ENCODE results near the gene SLFNL1.

The SLFNL1 gene

DNA sequence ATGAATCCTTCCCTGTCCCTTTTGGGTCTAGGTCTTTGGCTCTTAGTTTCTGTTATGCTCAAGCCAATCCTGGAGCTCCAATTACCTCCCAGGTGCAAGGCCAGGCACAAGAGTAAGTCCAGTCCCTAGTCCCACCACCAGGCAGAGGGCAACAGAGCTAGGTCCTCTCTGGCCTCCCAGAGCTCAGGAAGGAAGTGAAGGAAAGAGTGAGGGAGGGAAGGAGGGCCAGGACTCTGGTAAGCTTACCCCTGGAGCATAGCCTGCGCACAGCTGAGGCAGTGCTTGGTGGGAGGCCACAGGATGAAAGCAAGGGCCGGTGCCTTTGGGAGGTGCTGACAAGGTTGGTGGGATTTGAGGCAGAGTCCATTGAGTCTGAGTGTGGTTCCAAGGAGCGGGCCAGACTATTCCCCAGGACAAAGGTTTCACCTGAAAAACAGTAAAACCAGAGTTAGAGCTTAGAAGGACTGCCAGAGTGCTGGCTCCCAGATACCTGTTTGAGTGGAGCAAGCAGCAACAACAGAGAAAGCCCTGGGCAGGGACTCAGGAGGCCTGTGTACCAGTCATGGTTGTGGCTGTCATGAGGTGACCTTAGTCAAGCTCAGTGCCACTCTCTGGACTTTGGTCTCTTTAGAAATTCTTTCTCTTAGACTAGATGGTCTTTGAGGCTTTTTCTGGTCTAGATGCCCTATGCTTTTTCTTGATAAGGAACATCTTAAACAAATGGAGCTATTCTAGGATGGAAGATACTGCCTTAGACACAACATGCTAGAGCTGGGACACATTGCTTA lies 15.8 kb upstream of the SLFNL1 start:
- Histone ChIP-seq H3K4me3 (ENCODE audit: low read length) (no peak overlapping the region), H3K4me1 (ENCODE audit: control insufficient read depth, low read depth, low read length) (peaks cover 2% of the 10 kb centered on the region), H3K27me3 (ENCODE audit: insufficient read depth, low read length, poor library complexity) (no peaks in the 10 kb centered on the region), H3K23ac (ENCODE audit: low read length) (no peak overlapping the region), H2BK120ac (ENCODE audit: low read depth, low read length) (no peak overlapping the region), H3K4ac (ENCODE audit: low read depth, low read length) (no peak overlapping the region), H3K79me2 (ENCODE audit: control insufficient read depth, insufficient read depth, low read length) (no peaks in the 10 kb centered on the region), H2AK5ac (ENCODE audit: low read length) (no peak overlapping the region), H2BK15ac (replicated peaks; ENCODE audit: low read depth) (no peak overlapping the region), H2BK5ac (ENCODE audit: low read length) (no peak overlapping the region), H3K18ac (ENCODE audit: low read length) (no peak overlapping the region), H3K4me2 (ENCODE audit: low read length) (no peak overlapping the region), H3K36me3 (ENCODE audit: control insufficient read depth, insufficient read depth, low read length) (no peaks in the 10 kb centered on the region), H4K5ac (ENCODE audit: low read length) (no peak overlapping the region), H4K8ac (ENCODE audit: low read depth, low read length) (no peak overlapping the region), H3K9ac (ENCODE audit: low read length) (no peak overlapping the region), H3K27ac (ENCODE audit: low read depth, low read length) (no peak overlapping the region), H3K79me1 (ENCODE audit: low read length) (no peaks in the 10 kb centered on the region), H3K56ac (ENCODE audit: low read length) (no peak overlapping the region)
- no peak for DNase-seq
- WGBS (ENCODE audit: extremely low coverage, insufficient coverage, low lambda C conversion rate): no CpG with 5 or more reads among the region's 3 CpGs

DNA sequence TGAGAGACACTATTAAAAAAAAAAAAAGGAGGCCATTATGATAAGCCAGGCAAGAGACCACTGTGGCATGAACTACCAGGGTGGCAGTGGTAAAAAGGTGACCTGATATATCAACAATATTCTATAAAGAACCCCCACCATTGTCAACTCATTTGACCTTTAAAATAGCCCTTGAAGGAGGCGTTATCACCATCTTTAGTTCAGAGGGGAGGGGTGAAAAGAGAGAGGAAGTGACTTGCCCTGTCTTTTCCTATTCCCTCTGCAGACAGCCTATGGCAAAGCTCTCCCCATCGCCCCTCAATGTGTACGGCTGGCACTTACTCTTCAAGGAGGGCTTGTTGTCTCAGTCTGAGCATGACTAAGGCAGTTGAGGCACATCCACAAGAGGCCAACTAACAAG lies 11.7 kb upstream of the SLFNL1 start:
- H3K36me3 ChIP-seq (ENCODE audit: control insufficient read depth, insufficient read depth, low read length): no peaks in the 10 kb centered on the region
- no peaks in the 10 kb centered on the region for H3K79me2 ChIP-seq (ENCODE audit: control insufficient read depth, insufficient read depth, low read length)
- H3K4me1 ChIP-seq (ENCODE audit: control insufficient read depth, low read depth, low read length): peaks cover 2% of the 10 kb centered on the region
- no peaks in the 10 kb centered on the region for H3K27me3 ChIP-seq (ENCODE audit: insufficient read depth, low read length, poor library complexity)
- no peak for DNase-seq
- H2BK15ac ChIP-seq (replicated peaks; ENCODE audit: low read depth): no peak overlapping the region
- no peak overlapping the region for H3K4ac ChIP-seq (ENCODE audit: low read depth, low read length)
- no peak overlapping the region for H3K27ac ChIP-seq (ENCODE audit: low read depth, low read length)
- no peak overlapping the region for H3K4me3 ChIP-seq (ENCODE audit: low read length)
- no peak overlapping the region for H2BK5ac ChIP-seq (ENCODE audit: low read length)
- no peak overlapping the region for H2AK5ac ChIP-seq (ENCODE audit: low read length)
- no peak overlapping the region for H3K23ac ChIP-seq (ENCODE audit: low read length)
- H3K4me2 ChIP-seq (ENCODE audit: low read length): no peak overlapping the region
- no peak overlapping the region for H2BK120ac ChIP-seq (ENCODE audit: low read depth, low read length)
- no peaks in the 10 kb centered on the region for H3K79me1 ChIP-seq (ENCODE audit: low read length)
- no peak overlapping the region for H3K9ac ChIP-seq (ENCODE audit: low read length)
- H3K56ac ChIP-seq (ENCODE audit: low read length): no peak overlapping the region
- no peak overlapping the region for H3K18ac ChIP-seq (ENCODE audit: low read length)
- no CpG with 5 or more reads among the region's 3 CpGs for WGBS (ENCODE audit: extremely low coverage, insufficient coverage, low lambda C conversion rate)
- no peak overlapping the region for H4K5ac ChIP-seq (ENCODE audit: low read length)
- H4K8ac ChIP-seq (ENCODE audit: low read depth, low read length): no peak overlapping the region

DNA sequence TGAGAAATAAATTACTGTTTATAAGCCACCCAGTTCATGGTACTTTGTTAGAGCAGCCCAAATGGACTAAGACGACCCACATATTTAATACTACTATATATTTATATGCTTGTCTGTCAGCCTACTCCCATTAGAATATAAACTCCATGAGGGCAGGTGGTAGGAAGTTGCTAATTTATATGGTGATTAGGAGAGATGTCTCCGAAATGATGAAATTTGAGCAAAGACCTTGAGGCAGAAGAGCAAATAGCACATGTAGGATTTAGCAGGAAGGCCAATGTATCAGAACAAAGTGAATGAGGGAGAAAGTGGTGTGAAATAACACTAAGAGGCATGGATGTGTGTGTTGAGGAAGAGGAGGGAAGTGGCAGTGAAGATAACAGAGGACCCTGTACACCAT lies 10.6 kb upstream of the SLFNL1 start:
- Histone ChIP-seq H3K27ac (ENCODE audit: low read depth, low read length) (no peak overlapping the region), H3K18ac (ENCODE audit: low read length) (no peak overlapping the region), H3K56ac (ENCODE audit: low read length) (no peak overlapping the region), H3K4me2 (ENCODE audit: low read length) (no peak overlapping the region), H3K4me1 (ENCODE audit: control insufficient read depth, low read depth, low read length) (peaks cover 2% of the 10 kb centered on the region), H2AK5ac (ENCODE audit: low read length) (no peak overlapping the region), H4K5ac (ENCODE audit: low read length) (no peak overlapping the region), H3K4ac (ENCODE audit: low read depth, low read length) (no peak overlapping the region), H3K27me3 (ENCODE audit: insufficient read depth, low read length, poor library complexity) (no peaks in the 10 kb centered on the region), H4K8ac (ENCODE audit: low read depth, low read length) (no peak overlapping the region), H3K79me2 (ENCODE audit: control insufficient read depth, insufficient read depth, low read length) (no peaks in the 10 kb centered on the region), H3K23ac (ENCODE audit: low read length) (no peak overlapping the region), H3K79me1 (ENCODE audit: low read length) (no peaks in the 10 kb centered on the region), H2BK120ac (ENCODE audit: low read depth, low read length) (no peak overlapping the region), H2BK15ac (replicated peaks; ENCODE audit: low read depth) (no peak overlapping the region), H2BK5ac (ENCODE audit: low read length) (no peak overlapping the region), H3K36me3 (ENCODE audit: control insufficient read depth, insufficient read depth, low read length) (no peaks in the 10 kb centered on the region), H3K4me3 (ENCODE audit: low read length) (no peak overlapping the region), H3K9ac (ENCODE audit: low read length) (no peak overlapping the region)
- WGBS (ENCODE audit: extremely low coverage, insufficient coverage, low lambda C conversion rate): no CpG with 5 or more reads among the region's 2 CpGs
- DNase-seq: no peak

DNA sequence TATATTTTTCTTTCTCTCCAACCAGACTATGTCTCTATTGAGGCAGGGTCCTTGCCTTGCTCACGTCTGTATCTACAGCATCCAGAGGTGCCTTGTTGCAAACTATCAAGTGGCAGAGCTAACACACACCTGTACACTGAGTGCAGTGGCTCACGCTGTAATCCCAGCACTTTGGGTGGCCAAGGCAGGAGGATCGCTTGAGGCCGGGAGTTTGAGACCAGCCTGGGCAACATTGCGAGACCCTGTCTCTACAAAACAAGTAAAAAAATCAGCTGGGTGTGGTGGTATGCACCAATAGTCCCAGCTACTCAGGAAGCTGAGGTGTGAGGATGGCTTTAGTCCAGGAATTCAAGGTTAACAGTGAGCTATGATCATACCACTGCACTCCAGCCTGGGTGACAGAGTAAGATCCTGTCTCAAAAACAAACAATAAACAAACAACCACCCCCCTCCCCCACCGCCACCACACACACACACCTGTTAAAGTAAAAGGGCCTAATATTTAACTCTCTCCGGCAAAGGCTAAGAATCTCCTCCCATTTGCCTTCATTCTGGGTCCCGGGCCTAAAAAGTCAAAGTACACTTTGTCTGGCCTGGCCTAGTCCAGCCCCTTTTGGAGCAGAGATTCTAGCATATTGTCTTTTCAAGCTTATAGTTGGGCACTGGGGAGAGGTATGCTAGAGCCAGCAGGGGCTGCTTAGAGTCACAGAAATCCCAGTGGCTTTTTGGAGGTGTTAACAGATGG lies 9.5 kb upstream of the SLFNL1 start:
- Histone ChIP-seq H4K8ac (ENCODE audit: low read depth, low read length) (no peak overlapping the region), H4K5ac (ENCODE audit: low read length) (no peak overlapping the region), H2BK5ac (ENCODE audit: low read length) (no peak overlapping the region), H3K79me1 (ENCODE audit: low read length) (no peaks in the 10 kb centered on the region), H3K4ac (ENCODE audit: low read depth, low read length) (no peak overlapping the region), H3K79me2 (ENCODE audit: control insufficient read depth, insufficient read depth, low read length) (no peaks in the 10 kb centered on the region), H3K27me3 (ENCODE audit: insufficient read depth, low read length, poor library complexity) (no peaks in the 10 kb centered on the region), H2BK120ac (ENCODE audit: low read depth, low read length) (no peak overlapping the region), H2AK5ac (ENCODE audit: low read length) (no peak overlapping the region), H3K36me3 (ENCODE audit: control insufficient read depth, insufficient read depth, low read length) (no peaks in the 10 kb centered on the region), H3K56ac (ENCODE audit: low read length) (no peak overlapping the region), H3K4me2 (ENCODE audit: low read length) (no peak overlapping the region), H3K4me3 (ENCODE audit: low read length) (no peak overlapping the region), H3K27ac (ENCODE audit: low read depth, low read length) (no peak overlapping the region), H3K18ac (ENCODE audit: low read length) (no peak overlapping the region), H2BK15ac (replicated peaks; ENCODE audit: low read depth) (no peak overlapping the region), H3K4me1 (ENCODE audit: control insufficient read depth, low read depth, low read length) (peaks cover 2% of the 10 kb centered on the region), H3K9ac (ENCODE audit: low read length) (no peak overlapping the region), H3K23ac (ENCODE audit: low read length) (no peak overlapping the region)
- DNase-seq: no peak
- no CpG with 5 or more reads among the region's 8 CpGs for WGBS (ENCODE audit: extremely low coverage, insufficient coverage, low lambda C conversion rate)

DNA sequence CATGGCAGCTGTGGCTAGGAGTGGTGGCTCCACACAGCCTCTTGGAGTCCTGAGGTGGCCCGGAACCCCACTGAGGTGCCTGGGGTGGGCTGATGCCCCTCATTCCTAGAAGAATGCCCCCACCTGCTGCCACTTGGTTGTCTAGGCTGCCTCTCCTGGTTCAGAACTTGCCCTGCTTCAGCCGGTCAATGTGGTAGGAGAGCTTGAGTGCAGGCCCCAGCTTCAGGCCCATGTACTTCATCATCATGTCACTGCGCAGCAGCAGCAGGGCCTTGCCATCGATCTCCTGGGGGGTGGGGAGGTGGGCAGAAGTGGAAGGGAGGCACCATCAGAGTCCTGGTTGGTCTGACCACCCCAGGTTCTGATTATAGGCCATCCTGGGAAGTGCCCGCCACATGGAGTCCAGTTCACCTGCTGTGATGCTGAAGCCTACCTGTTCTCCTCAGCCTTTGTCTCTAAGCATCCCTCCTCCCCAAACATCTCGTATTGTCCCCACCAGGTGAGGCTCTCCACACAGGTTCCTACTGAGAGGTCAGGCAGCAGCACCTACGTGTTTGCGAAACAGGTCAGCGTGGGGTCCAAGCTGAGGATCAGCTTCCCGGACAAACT lies 6.6 kb upstream of the SLFNL1 start:
- no peak overlapping the region for H3K18ac ChIP-seq (ENCODE audit: low read length)
- no peak overlapping the region for H4K5ac ChIP-seq (ENCODE audit: low read length)
- no peak overlapping the region for H2AK5ac ChIP-seq (ENCODE audit: low read length)
- no peaks in the 10 kb centered on the region for H3K4me1 ChIP-seq (ENCODE audit: control insufficient read depth, low read depth, low read length)
- H4K8ac ChIP-seq (ENCODE audit: low read depth, low read length): no peak overlapping the region
- no peaks in the 10 kb centered on the region for H3K36me3 ChIP-seq (ENCODE audit: control insufficient read depth, insufficient read depth, low read length)
- H3K4me2 ChIP-seq (ENCODE audit: low read length): no peak overlapping the region
- DNase-seq: no peak
- no peak overlapping the region for H2BK120ac ChIP-seq (ENCODE audit: low read depth, low read length)
- H3K4ac ChIP-seq (ENCODE audit: low read depth, low read length): no peak overlapping the region
- no peaks in the 10 kb centered on the region for H3K27me3 ChIP-seq (ENCODE audit: insufficient read depth, low read length, poor library complexity)
- H3K79me2 ChIP-seq (ENCODE audit: control insufficient read depth, insufficient read depth, low read length): no peaks in the 10 kb centered on the region
- no CpG with 5 or more reads among the region's 10 CpGs for WGBS (ENCODE audit: extremely low coverage, insufficient coverage, low lambda C conversion rate)
- no peak overlapping the region for H3K4me3 ChIP-seq (ENCODE audit: low read length)
- no peaks in the 10 kb centered on the region for H3K79me1 ChIP-seq (ENCODE audit: low read length)
- no peak overlapping the region for H3K9ac ChIP-seq (ENCODE audit: low read length)
- H3K56ac ChIP-seq (ENCODE audit: low read length): no peak overlapping the region
- no peak overlapping the region for H2BK5ac ChIP-seq (ENCODE audit: low read length)
- H2BK15ac ChIP-seq (replicated peaks; ENCODE audit: low read depth): no peak overlapping the region
- H3K27ac ChIP-seq (ENCODE audit: low read depth, low read length): no peak overlapping the region
- no peak overlapping the region for H3K23ac ChIP-seq (ENCODE audit: low read length)
